ENCODE results near the gene UBXN1.
"Not testable (repeated sequence)": the region's sequence is repeated elsewhere in the genome, so short reads cannot be mapped to it uniquely, and the experiment has no call there.

The UBXN1 gene

GRCh38 chr11:62671236-62671607 is 7.7 kb downstream of the UBXN1 start:
- DNase-seq: peak; percentile 57

DNA sequence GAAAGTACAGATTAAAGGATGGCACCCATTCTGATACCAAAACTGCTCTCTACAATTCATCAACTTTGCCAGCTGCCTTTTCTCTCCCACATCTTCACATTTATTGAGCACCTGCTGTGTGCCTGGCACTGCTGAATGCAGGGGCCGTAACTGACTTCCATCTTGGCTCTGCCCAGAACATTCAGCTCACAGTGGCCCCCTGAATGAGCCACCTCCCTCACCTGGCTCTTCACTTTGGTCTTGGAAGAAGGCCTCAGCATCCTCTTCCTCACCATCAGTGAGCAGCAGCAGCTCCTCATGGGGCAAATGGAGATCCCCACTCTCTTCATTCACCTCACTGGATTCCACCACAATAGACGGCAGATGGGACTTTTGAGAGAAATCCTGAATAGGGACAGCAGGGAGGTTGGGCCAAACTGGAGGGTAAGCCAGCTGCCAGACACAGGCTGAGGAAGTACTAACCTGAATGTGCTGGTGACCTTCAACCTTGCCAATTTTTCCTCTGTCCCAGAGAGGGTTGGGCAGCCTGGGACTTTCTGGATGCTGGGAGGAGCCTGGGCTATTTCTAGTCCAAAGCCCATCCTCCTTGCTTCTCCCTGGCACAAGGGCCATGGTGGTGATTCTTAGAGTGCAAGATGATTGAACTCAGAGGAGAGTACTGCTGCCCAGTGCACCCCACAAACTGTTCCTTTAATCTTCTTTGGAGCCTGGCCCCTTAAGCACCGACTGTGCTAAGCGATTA is 9.3 kb downstream of the UBXN1 start:
- no peak for DNase-seq

GRCh38 chr11:62667460-62667859 is 11.4 kb downstream of the UBXN1 start:
- DNase-seq: no peak

DNA sequence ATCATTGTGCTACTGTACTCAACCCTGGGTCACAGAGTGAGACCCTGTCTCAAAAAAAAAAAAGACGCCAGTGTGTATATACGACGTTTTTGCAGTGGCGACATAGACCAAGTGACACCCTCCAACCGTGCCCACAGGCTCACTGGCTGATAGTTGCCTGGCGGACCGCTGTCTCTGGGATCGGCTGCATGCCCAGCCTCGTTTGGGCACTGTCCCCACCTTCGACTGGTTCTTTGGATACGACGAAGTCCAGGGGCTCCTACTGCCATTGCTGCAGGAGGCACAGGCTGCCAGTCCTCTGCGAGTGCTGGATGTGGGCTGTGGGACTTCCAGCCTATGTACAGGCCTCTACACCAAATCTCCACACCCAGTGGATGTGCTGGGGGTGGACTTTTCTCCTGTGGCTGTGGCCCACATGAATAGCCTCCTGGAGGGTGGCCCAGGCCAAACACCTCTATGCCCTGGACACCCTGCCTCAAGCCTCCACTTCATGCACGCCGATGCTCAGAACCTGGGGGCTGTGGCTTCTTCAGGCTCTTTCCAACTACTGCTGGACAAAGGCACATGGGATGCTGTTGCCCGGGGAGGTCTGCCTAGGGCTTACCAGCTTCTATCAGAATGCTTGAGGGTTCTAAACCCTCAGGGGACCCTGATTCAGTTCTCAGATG is 12.5 kb downstream of the UBXN1 start:
- no peak for DNase-seq

DNA sequence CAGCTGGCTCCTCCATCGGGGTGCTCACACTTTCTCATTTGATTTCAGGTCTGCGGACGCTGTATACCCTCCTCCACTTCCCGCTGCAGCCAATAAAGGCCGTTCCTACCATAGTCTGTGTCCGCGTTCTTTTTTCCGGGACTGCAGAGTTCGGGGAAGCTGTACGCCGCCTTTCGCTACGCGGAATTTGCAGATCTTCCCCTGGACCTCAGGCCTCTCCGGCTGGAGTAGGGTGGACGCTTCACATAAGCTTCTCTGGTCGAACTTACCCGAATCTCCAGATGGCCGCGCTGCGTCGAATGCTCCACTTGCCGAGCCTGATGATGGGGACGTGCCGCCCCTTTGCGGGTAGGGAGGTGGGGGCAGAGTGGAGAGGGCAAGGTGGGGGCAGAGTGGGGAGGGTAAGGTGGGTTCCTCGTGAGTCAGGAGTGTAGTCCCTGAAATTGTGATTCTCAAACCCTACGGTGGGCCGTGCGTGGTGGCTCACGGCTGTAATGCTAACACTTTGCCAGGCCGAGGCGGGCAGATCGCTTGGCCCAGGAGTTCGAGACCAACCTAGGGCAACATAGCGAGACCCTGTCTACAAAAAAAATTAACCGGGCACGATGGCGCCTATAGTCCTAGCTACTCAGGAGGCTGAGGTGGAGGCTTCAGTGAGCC is 13.1 kb downstream of the UBXN1 start:
- peak; percentile 49 for DNase-seq

- peak; percentile 94 for DNase-seq
These were observed 13.7 kb downstream of the UBXN1 start, which contains the start of the genes C11orf98 and CSKMT for GRCh38 chr11:62665075-62665598. Gene C11orf98 (minus strand): TSS chr11:62665210. CDS start chr11:62665169, 41 bp downstream. Gene CSKMT (plus strand): TSS chr11:62665312. CDS start chr11:62665880, 568 bp downstream.

DNA sequence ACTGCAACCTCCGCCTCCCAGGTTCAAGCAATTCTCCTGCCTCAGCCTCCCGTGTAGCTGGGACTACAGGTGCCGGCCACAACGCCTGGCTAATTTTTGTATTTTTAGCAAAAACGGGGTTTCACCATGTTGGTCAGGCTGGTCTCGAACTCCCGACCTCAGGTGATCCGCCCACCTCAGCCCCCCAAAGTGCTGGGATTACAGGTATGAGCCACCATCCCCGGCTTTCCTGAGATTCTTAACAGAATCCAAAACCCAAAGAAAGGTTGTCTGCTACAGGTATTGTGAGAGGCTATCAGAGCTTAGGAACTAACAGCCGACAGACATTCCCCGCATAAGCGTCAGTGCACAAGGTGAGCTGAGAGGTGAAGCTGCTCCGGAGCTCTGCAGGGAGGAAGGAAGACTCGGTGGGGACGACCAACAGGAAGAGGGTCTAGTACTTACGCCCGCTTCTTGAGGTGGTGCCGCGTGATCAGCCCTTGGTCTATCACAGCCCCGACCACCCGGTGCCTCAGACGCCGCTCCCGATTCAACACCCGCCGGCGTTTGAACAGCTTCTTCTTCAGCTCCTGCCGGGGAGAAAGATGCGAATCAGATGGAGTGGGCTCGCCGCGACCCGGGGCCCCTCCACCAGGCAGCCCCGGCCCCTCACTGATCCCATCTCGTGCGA is 14.3 kb downstream of the UBXN1 start:
- no peak for DNase-seq

DNA sequence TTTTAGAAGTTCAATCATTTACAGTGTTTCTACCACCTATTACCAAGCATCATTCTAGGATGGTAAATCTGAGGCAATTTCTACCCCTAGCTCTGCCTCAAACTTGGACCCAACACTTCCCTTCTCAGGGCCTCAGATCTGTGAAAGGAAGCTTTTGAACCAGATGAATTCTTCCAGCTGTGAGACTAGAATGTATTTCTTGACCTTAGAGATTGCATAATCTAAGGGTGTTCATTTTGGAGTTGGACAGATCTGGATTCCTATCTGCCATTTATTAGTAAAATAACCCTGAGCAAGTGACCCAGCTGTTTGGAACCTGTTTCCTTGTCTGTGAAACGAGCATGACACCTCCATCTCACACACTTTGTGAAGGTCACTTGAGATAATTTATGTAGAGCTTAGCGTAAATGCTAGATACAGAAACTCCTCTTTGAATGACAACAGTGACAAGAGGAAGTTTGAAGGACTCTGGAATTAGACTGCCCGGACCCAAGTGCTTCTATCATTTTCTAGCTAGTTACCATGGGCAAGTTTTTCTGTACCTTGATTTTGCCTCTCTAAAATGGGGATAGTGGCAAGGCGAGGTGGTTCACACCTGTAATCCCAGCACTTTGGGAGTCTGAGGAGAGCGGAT is 22.0 kb downstream of the UBXN1 start:
- no peak for DNase-seq

DNA sequence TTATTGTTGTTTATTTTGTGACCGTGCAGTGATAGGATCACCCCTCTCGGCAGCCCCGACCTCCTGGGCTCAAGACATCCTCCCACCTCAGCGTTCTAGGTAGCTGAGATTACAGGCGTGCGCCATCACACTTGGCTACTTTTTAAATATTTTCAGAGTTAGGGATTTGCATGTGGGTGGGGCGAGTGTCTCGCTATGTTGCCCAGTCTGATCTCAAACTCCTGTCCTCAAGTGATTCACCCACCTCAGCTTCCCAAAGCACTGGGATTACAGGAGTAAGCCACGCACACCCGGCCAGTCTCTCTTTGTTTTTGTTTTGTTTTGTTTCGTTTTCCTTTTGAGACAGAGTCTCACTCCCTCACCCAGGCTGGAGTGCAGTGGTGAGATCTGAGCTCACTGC is 24.6 kb downstream of the UBXN1 start:
- DNase-seq: no peak

- no peak for DNase-seq
These were observed 26.5 kb downstream of the UBXN1 start for GRCh38 chr11:62652161-62653006.

DNA sequence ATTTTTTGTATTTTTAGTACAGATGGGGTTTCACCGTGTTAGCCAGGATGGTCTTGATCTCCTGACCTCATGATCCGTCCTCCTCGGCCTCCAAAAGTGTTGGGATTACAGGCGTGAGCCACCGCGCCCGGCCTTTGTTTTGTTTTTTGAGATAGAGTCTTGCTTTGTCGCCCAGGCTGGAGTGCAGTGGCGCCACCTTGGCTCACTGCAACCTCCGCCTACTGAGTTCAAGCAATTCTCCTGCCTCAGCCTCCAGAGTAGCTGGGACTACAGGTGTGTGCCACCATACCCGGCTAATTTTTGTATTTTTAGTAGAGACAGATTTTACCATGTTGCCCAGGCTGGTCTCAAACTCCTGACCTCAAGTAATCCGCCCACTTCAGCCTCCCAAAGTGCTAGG is 28.6 kb downstream of the UBXN1 start:
- DNase-seq: not testable (repeated sequence)

GRCh38 chr11:62649486-62649885 is 29.4 kb downstream of the UBXN1 start:
- DNase-seq: no peak

DNA sequence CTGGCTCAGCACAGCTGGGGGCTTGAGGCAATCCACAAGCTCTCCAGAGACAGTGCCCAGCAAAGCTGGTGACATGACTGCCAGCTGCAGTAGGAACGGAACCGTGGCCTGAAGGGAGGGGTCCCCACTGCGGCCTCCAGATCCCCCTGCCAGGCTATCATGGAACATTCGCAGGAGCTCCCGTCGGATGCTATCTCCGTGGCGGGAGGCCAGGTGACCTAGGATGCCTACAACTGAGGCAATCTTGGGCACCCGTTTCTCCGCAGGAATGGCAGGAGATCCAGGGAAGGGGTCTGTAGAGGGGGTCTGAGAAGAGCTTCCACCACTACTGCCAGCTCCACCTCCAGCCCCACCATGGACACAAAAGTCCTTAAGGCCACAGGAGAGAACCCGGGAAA is 29.9 kb downstream of the UBXN1 start:
- no peak for DNase-seq

DNA sequence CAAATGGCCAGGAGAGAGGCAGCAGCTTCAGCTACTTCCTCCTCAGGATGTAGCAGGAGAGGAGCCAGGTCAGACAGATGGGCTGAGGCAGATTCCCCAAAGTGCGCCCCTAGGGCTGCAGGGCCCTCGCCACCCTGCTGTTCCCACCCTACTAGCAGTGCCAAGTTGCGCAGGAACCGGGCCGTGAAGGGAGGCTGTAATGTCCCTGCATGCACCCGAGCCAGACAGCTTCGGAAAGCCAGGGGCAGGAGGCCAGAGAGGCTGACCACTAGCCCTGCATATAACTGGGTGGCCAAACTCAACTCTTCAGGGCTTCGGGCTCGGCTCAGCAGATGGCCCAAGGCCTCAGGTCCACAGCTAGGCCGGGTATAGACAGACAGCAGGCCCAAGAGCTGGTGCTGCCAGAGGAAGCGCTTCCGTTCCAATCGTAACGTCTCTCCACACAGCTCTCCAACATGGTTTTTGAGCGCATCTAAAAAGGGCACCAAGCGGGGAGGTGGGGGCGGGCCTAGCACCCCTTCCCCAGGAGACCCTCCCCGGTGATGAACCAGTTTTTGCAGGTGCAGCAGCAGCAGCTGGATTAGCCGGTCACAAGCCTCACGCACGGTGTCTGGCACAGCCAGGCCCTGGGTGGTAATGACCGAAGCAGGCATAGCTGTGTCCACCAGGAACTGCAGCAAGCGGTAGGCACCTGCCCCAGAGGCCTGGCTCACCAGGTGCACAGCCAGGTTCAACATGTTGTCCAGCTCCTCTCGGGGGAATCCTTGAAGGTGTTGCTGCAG is 30.5 kb downstream of the UBXN1 start:
- no peak for DNase-seq

- no peak for DNase-seq
These were observed 31.3 kb downstream of the UBXN1 start for GRCh38 chr11:62647609-62648005.

DNA sequence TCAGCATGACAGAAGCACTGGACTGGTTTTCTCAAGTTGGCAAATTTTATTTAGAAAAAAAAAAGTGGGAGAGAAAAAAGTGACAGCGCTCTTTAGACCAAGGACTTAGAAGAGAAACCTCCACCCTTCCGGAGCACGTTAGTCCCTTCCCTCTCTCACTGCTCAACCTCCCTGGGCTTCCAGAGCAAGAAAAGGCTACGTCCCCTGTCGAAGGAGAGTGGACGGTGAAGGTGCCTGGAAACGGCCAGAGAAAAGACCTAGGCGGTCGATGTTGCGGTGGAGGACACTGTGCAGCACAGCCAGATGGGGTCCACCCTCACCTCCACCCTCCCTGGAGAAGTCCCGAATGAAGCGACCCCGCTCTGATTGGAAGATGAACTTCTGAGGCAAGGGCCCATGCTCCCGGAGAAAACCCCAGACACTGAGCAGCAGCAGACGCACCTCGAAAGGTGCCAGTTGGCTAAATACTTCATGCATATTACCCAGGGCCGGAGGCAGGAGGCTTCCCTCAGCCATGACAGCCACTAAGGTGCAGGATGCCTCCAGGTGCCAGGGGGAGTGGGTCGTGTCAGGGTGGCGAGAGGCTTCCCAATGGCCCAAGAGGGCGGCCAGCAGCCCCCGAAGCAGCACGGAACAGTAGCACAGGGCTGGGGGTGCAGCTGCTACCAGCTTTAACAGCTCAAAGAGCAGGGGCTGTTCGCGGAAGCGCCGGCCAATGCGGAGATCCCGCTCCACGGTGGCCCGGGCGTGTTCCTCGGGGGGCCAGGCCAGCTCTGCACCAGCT is 31.9 kb downstream of the UBXN1 start:
- no peak for DNase-seq

GRCh38 chr11:62645946-62646824 is 32.7 kb downstream of the UBXN1 start, which contains the start of gene GANAB:
Gene GANAB (minus strand): TSS chr11:62646613. CDS start chr11:62646599, 14 bp downstream.
- peak; percentile 96 for DNase-seq

DNA sequence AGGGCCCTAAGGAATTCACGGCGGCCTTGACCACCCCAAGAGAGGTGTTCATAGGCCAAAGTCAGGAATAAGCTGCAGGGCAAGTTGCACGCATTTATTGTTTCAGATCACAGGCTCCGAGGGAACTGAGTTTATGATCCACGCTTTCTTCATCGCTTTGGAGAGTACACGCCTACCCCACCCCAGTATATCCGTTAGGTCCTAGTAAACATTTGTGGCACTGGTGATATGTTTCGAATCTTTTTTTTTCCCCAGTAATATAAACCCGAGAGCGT is 33.3 kb downstream of the UBXN1 start:
- DNase-seq: no peak

DNA sequence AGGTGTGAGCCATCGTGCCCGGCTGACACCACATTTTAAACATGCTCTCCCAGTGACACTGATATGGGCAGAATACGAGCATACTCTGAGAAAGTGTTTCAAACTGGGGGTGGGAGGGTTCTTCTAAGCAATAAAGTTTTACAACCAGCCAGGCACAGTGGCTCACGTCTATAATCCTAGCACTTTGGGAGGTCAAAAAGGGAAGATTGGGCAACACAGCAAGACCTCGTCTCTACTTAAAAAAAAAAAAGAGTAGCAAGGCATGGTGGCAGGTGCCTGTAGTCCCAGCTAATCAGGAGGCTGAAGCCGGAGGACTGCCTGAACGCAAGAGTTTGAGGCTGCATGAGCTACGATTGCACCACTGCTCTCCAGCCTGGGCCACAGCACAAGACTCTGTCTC is 34.7 kb downstream of the UBXN1 start:
- DNase-seq: no peak
